Measurements from ENCODE around the gene NAT10.

DNA sequence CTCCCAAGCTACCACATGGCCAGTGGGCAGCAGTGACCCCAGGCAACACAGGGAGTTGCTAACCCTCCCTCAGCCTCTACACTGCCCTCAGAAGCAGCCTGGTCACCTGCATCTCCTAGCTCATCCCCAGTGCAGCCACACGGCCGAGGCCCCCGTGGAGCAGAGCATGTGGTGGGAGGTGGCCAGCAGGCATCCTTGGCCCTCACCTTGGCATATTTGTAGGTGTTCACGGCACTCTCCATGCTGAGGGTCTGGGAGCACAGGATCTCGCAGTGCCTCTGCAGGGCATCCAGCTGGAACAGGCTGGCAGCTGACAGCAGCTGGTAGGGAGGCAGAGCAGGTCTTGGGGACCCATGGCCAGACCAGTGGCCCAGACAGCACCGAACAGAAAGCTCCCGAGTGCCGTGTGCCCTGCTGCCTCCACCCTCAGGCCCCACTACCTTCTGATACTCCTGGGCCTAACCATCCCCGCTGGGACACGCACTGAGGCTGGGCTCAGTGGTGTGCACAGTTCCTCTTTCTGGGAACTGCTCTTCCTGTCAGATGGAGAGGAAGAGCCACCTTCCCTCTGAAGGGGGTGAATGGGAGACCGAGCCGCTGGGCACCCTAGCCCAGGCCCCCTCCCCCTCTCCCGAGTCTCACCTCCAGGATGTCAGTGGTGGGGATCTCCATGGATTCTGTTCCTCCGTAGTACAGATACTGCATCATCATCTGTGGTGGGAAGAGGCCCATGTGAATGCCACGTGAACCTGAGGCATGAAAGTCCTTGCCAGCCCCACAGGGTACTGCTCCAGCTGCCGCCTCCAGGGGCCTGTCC is 48.8 kb downstream of the NAT10 start:
- no peak for TF ChIP-seq EZH2 (IDR thresholded peaks at IDR 0.05; ENCODE audit: low read length, unreplicated experiment)
- TF ChIP-seq, protein P1, sequence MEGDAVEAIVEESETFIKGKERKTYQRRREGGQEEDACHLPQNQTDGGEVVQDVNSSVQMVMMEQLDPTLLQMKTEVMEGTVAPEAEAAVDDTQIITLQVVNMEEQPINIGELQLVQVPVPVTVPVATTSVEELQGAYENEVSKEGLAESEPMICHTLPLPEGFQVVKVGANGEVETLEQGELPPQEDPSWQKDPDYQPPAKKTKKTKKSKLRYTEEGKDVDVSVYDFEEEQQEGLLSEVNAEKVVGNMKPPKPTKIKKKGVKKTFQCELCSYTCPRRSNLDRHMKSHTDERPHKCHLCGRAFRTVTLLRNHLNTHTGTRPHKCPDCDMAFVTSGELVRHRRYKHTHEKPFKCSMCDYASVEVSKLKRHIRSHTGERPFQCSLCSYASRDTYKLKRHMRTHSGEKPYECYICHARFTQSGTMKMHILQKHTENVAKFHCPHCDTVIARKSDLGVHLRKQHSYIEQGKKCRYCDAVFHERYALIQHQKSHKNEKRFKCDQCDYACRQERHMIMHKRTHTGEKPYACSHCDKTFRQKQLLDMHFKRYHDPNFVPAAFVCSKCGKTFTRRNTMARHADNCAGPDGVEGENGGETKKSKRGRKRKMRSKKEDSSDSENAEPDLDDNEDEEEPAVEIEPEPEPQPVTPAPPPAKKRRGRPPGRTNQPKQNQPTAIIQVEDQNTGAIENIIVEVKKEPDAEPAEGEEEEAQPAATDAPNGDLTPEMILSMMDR (conservative IDR thresholded peaks at IDR 0.05; ENCODE audit: low read depth, low read length) = no peak
